ENCODE results near the gene CHCHD10.

CHCHD10 gene

GRCh38 chr22:23767673-23768548 lies at the start of gene CHCHD10:
Gene CHCHD10, minus strand, starts transcription at chr22:23767972. Its CDS starts 98 bp downstream, at chr22:23767874.
- peak; percentile 67 to 73 for DNase-seq

DNA sequence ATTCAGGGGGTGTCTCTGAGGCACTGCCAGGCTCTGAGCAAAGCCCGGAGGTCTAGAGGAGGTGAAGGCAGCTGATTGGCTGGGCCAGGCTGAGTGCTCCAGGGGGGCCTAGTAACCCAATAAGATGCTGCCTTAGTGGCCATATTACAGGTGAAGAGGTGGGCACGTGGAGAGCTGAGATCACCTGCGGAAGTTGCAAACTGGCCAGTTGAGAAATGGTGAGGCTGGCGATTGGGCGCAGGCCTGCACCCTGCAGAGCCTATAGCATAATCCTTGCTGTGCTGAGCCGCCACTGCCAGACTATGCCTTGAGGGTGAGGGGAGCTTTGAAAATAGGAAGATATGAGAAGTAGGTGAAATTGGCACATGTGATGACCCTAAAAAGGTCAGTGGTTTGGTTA lies 49.4 kb upstream of the CHCHD10 start:
- no peak for DNase-seq

GRCh38 chr22:23816156-23816976 lies 48.6 kb upstream of the CHCHD10 start:
- no peak for DNase-seq

DNA sequence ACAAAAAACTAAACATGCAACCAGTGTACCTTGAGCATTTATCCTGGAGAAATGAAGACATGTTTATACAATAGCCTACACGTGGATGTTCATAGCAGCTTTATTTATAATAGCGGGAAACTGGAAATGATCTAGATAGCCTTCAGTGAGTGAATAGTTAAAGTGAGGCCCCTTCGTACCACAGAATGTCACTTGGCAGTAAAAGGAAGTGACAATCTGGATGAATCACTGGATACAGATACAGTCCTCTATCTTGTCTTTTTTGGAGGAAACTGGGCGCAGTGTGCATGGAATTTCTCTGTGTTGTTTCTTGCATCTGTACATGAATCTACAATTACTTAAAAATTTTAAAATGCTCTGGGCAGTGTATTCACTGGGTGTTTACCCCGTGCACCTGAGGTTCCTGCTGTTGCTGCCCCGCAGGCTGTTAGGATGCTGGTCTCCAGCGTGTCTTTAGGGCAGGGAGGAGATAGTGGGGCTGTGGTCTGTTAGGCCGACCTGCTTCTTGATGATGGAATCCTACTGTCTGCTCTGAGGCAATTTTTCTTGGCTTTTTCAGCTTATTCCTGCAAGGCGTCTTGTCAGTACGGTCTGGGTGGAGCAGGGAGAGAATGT lies 47.9 kb upstream of the CHCHD10 start:
- no peak for DNase-seq

DNA sequence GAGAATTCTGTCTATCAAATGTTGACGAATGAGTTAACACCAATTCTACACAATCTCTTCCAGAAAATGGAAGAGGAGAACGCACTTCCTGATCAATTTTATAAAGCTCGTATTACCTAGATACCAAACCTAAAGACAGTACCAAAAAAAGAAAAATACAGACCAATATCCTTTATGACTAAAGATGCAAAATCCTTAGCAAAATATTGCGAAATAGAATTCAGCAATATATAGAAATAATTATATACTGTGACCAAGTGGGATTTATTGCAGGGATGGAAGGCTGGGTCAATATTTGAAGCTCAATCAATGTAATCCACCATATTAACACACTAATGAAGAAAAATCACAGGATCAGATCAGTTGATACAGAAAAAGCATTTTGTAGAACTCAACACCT lies 44.6 kb upstream of the CHCHD10 start:
- no peak for DNase-seq

GRCh38 chr22:23806837-23807236 lies 39.1 kb upstream of the CHCHD10 start:
- no peak for DNase-seq

- DNase-seq: no peak
These were observed 37.1 kb upstream of the CHCHD10 start for GRCh38 chr22:23804781-23805291.

DNA sequence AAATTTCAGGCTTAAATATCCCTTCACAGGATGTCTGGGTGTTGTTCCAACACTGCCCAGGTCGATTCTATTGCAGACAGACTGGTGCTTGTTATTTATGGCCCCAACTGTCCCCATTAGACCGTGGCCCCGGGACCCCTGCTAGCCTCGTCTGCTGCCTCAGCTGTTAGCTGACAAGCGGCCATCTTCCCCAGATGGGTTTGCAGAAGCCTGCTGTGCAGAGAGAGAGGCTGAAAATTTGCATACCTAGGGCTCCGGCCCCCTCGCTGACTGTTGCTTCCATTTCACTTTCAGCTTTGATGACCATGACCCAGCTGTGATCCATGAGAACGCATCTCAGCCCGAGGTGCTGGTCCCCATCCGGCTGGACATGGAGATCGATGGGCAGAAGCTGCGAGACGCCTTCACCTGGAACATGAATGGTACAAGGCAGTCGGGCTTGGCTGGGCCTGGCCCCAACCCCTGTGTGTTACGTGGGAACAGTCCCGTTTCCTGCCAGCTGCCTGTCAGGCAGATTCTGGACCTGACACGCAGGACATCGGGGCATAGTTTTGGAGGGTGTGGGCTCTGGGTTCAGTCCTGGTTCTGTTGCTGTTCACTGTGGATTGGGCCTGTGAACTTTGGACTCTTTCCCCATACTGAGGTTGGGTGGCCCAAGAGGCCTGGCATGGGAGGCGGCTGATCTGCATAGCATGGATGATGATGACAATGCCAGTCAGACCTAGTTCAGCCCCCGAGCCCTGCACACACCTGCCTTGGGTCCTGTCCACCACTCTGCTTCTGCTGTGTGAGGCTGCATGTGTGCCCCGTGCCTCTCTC lies 35.4 kb upstream of the CHCHD10 start:
- DNase-seq: no peak

DNA sequence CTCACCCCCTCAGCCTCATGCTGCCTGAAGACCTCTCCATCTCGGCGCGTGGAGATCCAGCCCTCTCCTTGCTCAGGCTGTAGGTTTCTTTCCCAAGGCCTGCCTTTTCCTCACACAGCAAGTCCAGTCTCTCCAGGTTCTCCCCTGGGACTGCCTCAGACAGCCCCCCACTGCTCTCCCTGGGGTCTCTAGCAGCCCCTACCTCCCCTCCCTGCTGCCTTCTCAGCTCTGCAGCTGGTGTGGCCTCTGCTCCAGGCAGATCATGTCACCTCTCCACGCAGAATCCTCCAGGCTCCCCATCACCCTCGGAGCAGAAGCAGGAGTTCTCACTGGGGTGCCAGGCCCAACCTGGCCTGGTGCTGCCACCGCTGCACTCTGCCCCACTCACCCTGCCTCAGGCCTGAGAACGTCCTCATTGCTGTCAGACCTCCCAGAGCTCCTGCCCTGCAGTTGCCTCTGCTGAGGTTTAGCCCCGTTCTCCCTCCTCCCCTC lies 34.2 kb upstream of the CHCHD10 start:
- no peak for DNase-seq

GRCh38 chr22:23801238-23801821 lies 33.6 kb upstream of the CHCHD10 start:
- DNase-seq: no peak

GRCh38 chr22:23800297-23801237 lies 32.8 kb upstream of the CHCHD10 start:
- no peak for DNase-seq

GRCh38 chr22:23796461-23796860 lies 28.7 kb upstream of the CHCHD10 start:
- no peak for DNase-seq

DNA sequence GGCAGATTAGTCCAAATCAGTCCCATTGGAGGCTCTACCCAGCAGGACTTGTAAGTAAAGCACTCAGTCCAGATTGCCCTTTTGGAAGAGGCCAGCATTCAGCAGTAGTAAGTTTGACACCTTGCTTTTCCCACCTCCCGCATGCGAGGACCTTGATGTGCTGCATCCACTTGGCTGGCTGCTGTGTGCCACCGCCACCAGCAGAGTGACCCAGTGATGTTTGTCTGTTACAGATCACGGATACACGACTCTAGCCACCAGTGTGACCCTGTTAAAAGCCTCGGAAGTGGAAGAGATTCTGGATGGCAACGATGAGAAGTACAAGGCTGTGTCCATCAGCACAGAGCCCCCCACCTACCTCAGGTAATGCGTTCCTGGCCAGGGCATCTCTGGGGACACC lies 25.6 kb upstream of the CHCHD10 start:
- no peak for DNase-seq

DNA sequence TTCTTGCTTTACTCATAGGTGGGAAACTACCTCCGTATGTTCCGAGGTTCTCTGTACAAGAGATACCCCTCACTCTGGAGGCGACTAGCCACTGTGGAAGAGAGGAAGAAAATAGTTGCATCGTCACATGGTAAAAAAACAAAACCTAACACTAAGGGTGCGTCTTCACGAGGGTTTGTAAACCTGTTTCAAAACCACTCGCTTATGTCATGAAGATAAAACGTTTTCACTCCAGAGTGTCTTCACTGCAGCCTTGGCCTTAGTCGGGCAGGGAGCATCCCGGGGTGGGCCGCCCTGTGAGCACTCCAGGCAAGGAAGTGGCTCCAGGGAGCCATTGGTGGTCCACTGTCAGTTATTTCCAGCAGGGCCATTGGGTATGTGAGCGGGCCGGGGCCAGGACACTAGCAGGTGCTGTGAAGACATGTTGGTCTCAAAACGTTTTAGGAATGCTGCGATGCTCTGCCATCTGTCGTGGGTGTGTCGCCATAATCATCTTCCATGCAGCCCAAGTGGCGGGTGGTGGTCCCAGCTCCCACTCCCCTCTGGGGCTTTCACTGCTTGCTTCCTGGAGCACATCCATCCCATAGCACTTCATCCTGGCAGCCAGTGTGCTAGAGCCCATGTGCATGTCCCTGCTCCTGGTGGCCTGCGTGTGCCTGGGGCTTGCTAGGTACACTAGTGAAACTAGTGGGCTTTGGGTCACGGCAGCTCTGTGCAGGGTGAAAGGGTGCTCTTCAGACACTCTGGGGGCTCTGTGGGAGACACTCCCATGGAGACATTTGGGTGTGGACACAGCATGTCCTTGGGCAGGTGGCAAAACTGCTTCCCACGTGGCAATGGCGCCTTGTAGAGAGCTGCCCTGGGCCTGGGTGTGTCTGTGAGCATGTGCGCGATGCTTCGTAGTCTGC lies 24.2 kb upstream of the CHCHD10 start:
- no peak for DNase-seq

DNA sequence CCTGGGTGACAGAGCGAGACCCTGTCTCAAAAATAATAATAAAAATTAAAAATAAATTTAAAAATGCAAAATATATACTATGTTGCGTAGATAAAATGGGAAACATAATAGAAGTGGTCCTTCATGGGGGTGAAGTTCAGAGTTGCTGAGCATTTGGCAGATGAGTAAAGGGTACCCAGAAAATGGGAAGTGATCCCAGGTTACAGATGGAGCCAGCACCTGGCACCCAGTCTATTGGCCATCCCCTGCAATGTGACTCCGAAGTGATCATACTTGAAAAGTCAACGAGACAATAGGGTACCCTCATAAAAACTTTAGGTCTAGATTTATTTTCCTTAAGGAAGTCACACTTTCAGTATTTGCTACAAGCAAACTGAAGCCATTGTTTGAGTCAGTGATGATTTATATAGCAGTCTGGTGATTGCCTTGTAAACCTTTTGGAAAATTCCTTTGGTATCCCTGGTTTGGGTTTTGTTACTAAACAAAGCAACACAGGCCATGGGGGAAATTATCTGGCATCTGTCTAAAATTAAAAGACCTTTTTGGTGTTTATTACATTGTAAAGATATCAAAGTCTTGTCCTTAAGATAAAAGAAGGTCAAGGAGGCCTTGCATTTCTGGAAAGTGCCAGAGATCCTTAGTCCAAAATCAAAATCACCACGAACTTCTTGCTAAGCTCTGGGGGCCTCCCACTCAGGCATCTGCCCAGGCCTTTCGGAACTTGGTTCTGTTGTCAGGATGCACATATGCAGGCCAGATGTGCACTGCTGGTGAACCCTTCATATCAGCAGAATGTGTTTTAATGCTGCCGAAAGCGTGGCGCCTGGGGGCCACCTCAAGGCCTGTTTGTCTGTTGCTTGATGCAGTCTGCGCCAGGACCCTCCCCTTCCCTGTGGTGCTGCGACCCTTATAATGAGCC lies 23.3 kb upstream of the CHCHD10 start:
- no peak for DNase-seq

DNA sequence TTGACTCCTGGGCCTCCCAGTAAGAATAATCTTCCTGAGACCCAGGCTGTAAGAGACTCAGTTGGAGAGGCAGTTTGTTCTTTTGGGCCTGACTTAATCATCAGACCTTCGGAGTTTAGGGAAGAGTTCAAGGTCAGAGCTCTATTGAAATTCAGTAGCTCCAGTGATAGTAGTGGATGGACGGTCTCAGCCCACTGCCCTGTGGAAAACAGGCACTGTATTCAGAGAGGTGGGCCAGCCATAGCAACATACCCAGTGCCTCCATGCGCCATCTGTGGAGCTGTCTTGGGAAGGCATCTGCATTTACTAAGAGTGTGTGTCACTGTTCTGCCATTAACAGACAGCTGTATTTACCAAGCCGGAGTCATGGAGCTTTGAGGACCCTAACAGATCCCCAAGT lies 21.9 kb upstream of the CHCHD10 start:
- no peak for DNase-seq

DNA sequence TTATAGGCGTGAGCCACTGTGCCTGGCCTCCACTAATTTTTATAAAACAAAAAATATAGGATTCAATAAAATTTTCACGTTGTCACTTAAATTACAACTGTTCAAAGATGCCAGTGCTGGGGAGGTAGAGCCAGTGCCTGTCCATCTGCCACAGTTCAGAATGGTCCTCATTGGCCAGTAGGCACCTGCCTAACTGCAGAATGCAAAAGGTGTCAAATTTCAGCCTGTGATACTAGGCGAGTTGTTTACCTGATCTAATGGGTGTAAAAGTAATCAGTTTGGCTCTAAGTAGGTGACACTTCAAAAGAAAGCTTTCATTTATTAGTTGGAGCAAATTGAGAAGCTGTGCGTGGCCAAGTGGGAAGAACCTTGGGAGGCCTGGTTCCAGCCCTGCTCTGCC lies 21.3 kb upstream of the CHCHD10 start:
- DNase-seq: no peak

DNA sequence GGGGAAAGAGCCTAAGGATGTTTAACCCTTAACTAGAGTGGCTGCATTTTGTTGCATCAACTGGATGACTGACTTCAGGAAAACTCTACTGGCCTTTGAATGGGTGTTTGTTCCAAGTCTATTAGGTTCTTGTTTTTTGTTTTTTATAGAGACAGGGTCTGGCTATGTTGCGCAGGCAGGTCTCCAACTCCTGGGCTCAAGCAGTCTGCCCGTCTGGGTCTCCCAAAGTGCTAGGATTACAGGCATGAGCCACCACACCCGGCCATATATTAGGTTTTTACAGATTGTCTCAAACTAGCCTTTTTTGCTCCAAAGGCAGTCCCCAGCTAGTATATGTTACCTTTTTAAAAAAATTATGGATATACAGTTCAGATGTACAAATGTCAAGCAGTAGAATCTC lies 20.1 kb upstream of the CHCHD10 start:
- DNase-seq: no peak

DNA sequence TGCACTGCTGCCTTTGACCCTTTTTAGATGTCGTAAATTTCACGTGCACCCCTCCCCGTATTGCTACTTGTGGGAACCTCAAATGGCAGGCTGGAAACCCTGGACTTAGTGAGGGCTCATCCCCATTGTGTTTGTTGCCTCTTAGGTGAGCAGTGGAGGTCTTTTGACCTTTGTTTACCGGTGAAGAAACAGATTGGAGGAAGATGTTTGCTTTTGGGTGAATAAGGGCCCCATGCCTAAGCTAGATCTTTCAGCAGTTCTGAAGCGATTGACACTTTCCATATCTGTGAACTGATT lies 19.8 kb upstream of the CHCHD10 start:
- DNase-seq: no peak
